GM19397 (cell line): ENCODE measurements around the gene MIDN.
A peak's percentile ranks its signal among the peaks of the same experiment; 100 is the strongest.
"Not testable (repeated sequence)": the region's sequence is repeated elsewhere in the genome, so short reads cannot be mapped to it uniquely, and the experiment has no call there.

Source experiments
- ATAC-seq: cut with Tn5 transposase; IDR thresholded peaks from one replicate; pipeline ENCODE4 v1.9.1; 2021; ENCODE audit warnings: mild to moderate bottlenecking, moderate library complexity; ENCODE audit not compliant: unreplicated experiment

MIDN gene

GRCh38 chr19:1248139-1248785 is at the start of gene MIDN:
MIDN (plus strand) TSS chr19:1248583; CDS start chr19:1250297, 1,714 bp downstream.
- peak; percentile 9 for ATAC-seq

GRCh38 chr19:1199531-1199930 is 48.9 kb upstream of the MIDN start:
- no peak for ATAC-seq

GRCh38 chr19:1200614-1201013 is 47.8 kb upstream of the MIDN start:
- ATAC-seq = not testable (repeated sequence)

- peak; percentile 89 for ATAC-seq
Measured at GRCh38 chr19:1205114-1206099, 43.0 kb upstream of the MIDN start, which contains the start of gene STK11. STK11 (plus strand) TSS chr19:1205778; CDS start chr19:1206914, 1,136 bp downstream.

GRCh38 chr19:1206150-1206863 is 42.1 kb upstream of the MIDN start:
- ATAC-seq = no peak

- no peak for ATAC-seq
Measured at GRCh38 chr19:1206864-1207450, 41.4 kb upstream of the MIDN start.

- ATAC-seq = not testable (repeated sequence)
Measured at GRCh38 chr19:1208830-1209229, 39.6 kb upstream of the MIDN start.

GRCh38 chr19:1210227-1210538 is 38.2 kb upstream of the MIDN start:
- no peak for ATAC-seq

- ATAC-seq = no peak
Measured at GRCh38 chr19:1211494-1212234, 36.7 kb upstream of the MIDN start.

- no peak for ATAC-seq
Measured at GRCh38 chr19:1213391-1214286, 34.7 kb upstream of the MIDN start.

GRCh38 chr19:1214299-1214861 is 34.0 kb upstream of the MIDN start:
- no peak for ATAC-seq

GRCh38 chr19:1214862-1215731 is 33.3 kb upstream of the MIDN start:
- ATAC-seq = no peak

- ATAC-seq = no peak
Measured at GRCh38 chr19:1216756-1217155, 31.6 kb upstream of the MIDN start.

GRCh38 chr19:1217366-1217765 is 31.0 kb upstream of the MIDN start:
- ATAC-seq = no peak

GRCh38 chr19:1218751-1219567 is 29.4 kb upstream of the MIDN start:
- no peak for ATAC-seq

- ATAC-seq = no peak
Measured at GRCh38 chr19:1219786-1220476, 28.5 kb upstream of the MIDN start.
